HG02885 (cell line): ENCODE measurements around the gene MEGF6.
"Not testable (repeated sequence)": the region's sequence is repeated elsewhere in the genome, so short reads cannot be mapped to it uniquely, and the experiment has no call there.

Experiments
- ATAC-seq: cut with Tn5 transposase; IDR thresholded peaks from one replicate; pipeline ENCODE4 v1.9.1; 2021; ENCODE audit warnings: mild to moderate bottlenecking; ENCODE audit not compliant: unreplicated experiment, poor library complexity

MEGF6 gene

GRCh38 chr1:3596663-3597598 is 14.4 kb downstream of the MEGF6 start:
- ATAC-seq, result no peak

- no peak for ATAC-seq
These were observed 15.4 kb downstream of the MEGF6 start for GRCh38 chr1:3595949-3596348.

- no peak for ATAC-seq
These were observed 16.5 kb downstream of the MEGF6 start for GRCh38 chr1:3594706-3595377.

GRCh38 chr1:3593745-3594144 is 17.6 kb downstream of the MEGF6 start:
- no peak for ATAC-seq

- ATAC-seq, result no peak
These were observed 18.0 kb downstream of the MEGF6 start for GRCh38 chr1:3593334-3593733.

- ATAC-seq, result no peak
These were observed 20.1 kb downstream of the MEGF6 start for GRCh38 chr1:3590951-3591865.

- ATAC-seq, result no peak
These were observed 21.1 kb downstream of the MEGF6 start for GRCh38 chr1:3590139-3590763.

GRCh38 chr1:3588395-3588794 is 22.9 kb downstream of the MEGF6 start:
- ATAC-seq, result no peak

- no peak for ATAC-seq
These were observed 24.1 kb downstream of the MEGF6 start for GRCh38 chr1:3586986-3587759.

- no peak for ATAC-seq
These were observed 25.3 kb downstream of the MEGF6 start for GRCh38 chr1:3585940-3586568.

GRCh38 chr1:3585353-3585868 is 25.9 kb downstream of the MEGF6 start:
- not testable (repeated sequence) for ATAC-seq

GRCh38 chr1:3584915-3585314 is 26.4 kb downstream of the MEGF6 start:
- no peak for ATAC-seq

GRCh38 chr1:3583751-3584150 is 27.6 kb downstream of the MEGF6 start:
- ATAC-seq, result not testable (repeated sequence)

- no peak for ATAC-seq
These were observed 29.8 kb downstream of the MEGF6 start for GRCh38 chr1:3581296-3582036.

- ATAC-seq, result no peak
These were observed 31.1 kb downstream of the MEGF6 start for GRCh38 chr1:3580231-3580630.

- no peak for ATAC-seq
These were observed 31.7 kb downstream of the MEGF6 start for GRCh38 chr1:3579626-3580025.

- ATAC-seq, result no peak
These were observed 32.4 kb downstream of the MEGF6 start for GRCh38 chr1:3578906-3579305.

GRCh38 chr1:3578433-3578805 is 32.9 kb downstream of the MEGF6 start:
- ATAC-seq, result no peak
